WTC11 (cell line): Measurements from ENCODE around the gene TFEB. TPM values are rescaled to one million over a fixed set of nuclear protein-coding genes. Genes with fewer than 3 reads are reported as not detected.

Experiments used
- ATAC-seq: fragments of 200-7000 bp; cut with Tn5 transposase; 2 replicates; pipeline ENCODE4 v1.10.0; 2021; ENCODE audit warnings: mild to moderate bottlenecking, moderate library complexity
- CTCF ChIA-PET: fragments of 300-600 bp; sonication (Branson Sonifier 250); formaldehyde crosslinking; loops from one replicate; lab custom pipeline; 2021; ENCODE audit warnings: antibody characterized with exemption; lab: Charles Lee
- POLR2A ChIA-PET: fragments of 350-600 bp; sonication (Branson Sonifier 250); formaldehyde crosslinking; loops from one replicate; lab custom pipeline; 2021; ENCODE audit warnings: antibody characterized with exemption; lab: Charles Lee
- DNase-seq: peaks from one replicate; pipeline ENCODE4 v3.0.0; 2021; ENCODE audit warnings: low spot score
- H3K27ac Mint-ChIP-seq: 2 replicates; pipeline ENCODE4 v1.8.0; 2021; ENCODE audit warnings: mixed read lengths
- H3K27me3 Mint-ChIP-seq: 2 replicates; pipeline ENCODE4 v1.8.0; 2021; ENCODE audit warnings: low read depth, mild to moderate bottlenecking, moderate library complexity, mixed read lengths
- H3K36me3 Mint-ChIP-seq: 2 replicates; pipeline ENCODE4 v1.8.0; 2021; ENCODE audit warnings: mixed read lengths
- H3K4me1 Mint-ChIP-seq: 2 replicates; pipeline ENCODE4 v1.8.0; 2022; ENCODE audit warnings: mixed read lengths
- H3K4me3 Mint-ChIP-seq: 2 replicates; pipeline ENCODE4 v1.8.0; 2021; ENCODE audit warnings: mild to moderate bottlenecking, moderate library complexity, mixed read lengths
- H3K9me3 Mint-ChIP-seq: 2 replicates; pipeline ENCODE4 v1.8.0; 2021; ENCODE audit warnings: mixed read lengths
- AR ChIP-seq: fragments of 250-450 bp; sonication (Bioruptor Pico); IDR thresholded peaks from 2 replicates; pipeline ENCODE4 v1.9.0; 2021; ENCODE audit warnings: mild to moderate bottlenecking
- ATF2 ChIP-seq: sonication (generic); formaldehyde crosslinking; IDR thresholded peaks from 2 replicates; pipeline ENCODE4 v1.8.1; 2022; ENCODE audit warnings: low read depth, missing genetic modification reagents, borderline replicate concordance
- ELF4 ChIP-seq: sonication (generic); formaldehyde crosslinking; IDR thresholded peaks from 2 replicates; pipeline ENCODE4 v1.8.1; 2022; ENCODE audit warnings: low read depth, mild to moderate bottlenecking, moderate library complexity, missing genetic modification reagents
- EMX1 ChIP-seq: fragments of 250-450 bp; sonication (Bioruptor Pico); IDR thresholded peaks from 2 replicates; pipeline ENCODE4 v1.8.0; 2021; ENCODE audit warnings: mild to moderate bottlenecking
- FOXP4 ChIP-seq: sonication (generic); formaldehyde crosslinking; IDR thresholded peaks from 2 replicates; pipeline ENCODE4 v1.8.0; 2022; ENCODE audit warnings: mild to moderate bottlenecking, missing genetic modification reagents
- GRHL2 ChIP-seq: fragments of 250-450 bp; sonication (Bioruptor Pico); IDR thresholded peaks from 2 replicates; pipeline ENCODE4 v1.8.0; 2022; ENCODE audit warnings: mild to moderate bottlenecking, moderate library complexity; ENCODE audit not compliant: insufficient replicate concordance, severe bottlenecking
- HMGXB4 ChIP-seq: sonication (generic); formaldehyde crosslinking; IDR thresholded peaks from 2 replicates; pipeline ENCODE4 v1.8.1; 2023; ENCODE audit warnings: mild to moderate bottlenecking, moderate library complexity, missing genetic modification reagents
- MAX ChIP-seq: sonication (generic); formaldehyde crosslinking; IDR thresholded peaks from 2 replicates; pipeline ENCODE4 v1.8.0; 2022; ENCODE audit warnings: mild to moderate bottlenecking, missing genetic modification reagents
- NFE2L1 ChIP-seq: sonication (generic); formaldehyde crosslinking; IDR thresholded peaks from 2 replicates; pipeline ENCODE4 v1.8.1; 2023; ENCODE audit warnings: missing genetic modification reagents
- NR1H2 ChIP-seq: sonication (generic); formaldehyde crosslinking; IDR thresholded peaks from 2 replicates; pipeline ENCODE4 v1.9.0; 2021; ENCODE audit warnings: mild to moderate bottlenecking, moderate library complexity, missing genetic modification reagents
- NR2C2 ChIP-seq: sonication (generic); formaldehyde crosslinking; IDR thresholded peaks from 2 replicates; pipeline ENCODE4 v1.8.0; 2022; ENCODE audit warnings: mild to moderate bottlenecking, missing genetic modification reagents
- TCF7 ChIP-seq: sonication (generic); formaldehyde crosslinking; IDR thresholded peaks from 2 replicates; pipeline ENCODE4 v1.8.0; 2022; ENCODE audit warnings: mild to moderate bottlenecking, low read depth, missing genetic modification reagents, moderate library complexity
- USF1 ChIP-seq: sonication (generic); formaldehyde crosslinking; IDR thresholded peaks from 2 replicates; pipeline ENCODE4 v1.8.0; 2022; ENCODE audit warnings: mild to moderate bottlenecking, missing genetic modification reagents
- ZNF138 ChIP-seq: sonication (generic); formaldehyde crosslinking; conservative IDR thresholded peaks from 2 replicates; pipeline ENCODE4 v1.8.1; 2022; ENCODE audit warnings: mild to moderate bottlenecking, moderate library complexity, missing genetic modification reagents
- ZNF423 ChIP-seq: fragments of 250-450 bp; sonication (Bioruptor Pico); IDR thresholded peaks from 2 replicates; pipeline ENCODE4 v2.1.2; 2022; ENCODE audit warnings: mild to moderate bottlenecking, moderate library complexity
- ZNF512 ChIP-seq: sonication (generic); formaldehyde crosslinking; IDR thresholded peaks from 2 replicates; pipeline ENCODE4 v1.8.1; 2022; ENCODE audit warnings: missing genetic modification reagents, borderline replicate concordance
- total RNA-seq: library from RNA; stranded (reverse); gene quantifications from 3 replicates; pipeline ENCODE4 v1.2.3, GENCODE V29; 2021

Gene TFEB
- total RNA-seq, 1 experiment from 2014 or later: 3.9 TPM

- TF ChIP-seq FOXP4 (no peak), USF1 (CRISPR knock-in tag) (no peak), MAX (CRISPR knock-in tag) (no peak), ZNF423 (CRISPR knock-in tag) (peak; percentile 32; the same call in 1 of the 2 replicates), ATF2 (CRISPR knock-in tag) (no peak), HMGXB4 (CRISPR knock-in tag) (no peak), EMX1 (CRISPR knock-in tag) (no peak), ZNF512 (no peak), TCF7 (CRISPR knock-in tag) (no peak)
Measured at GRCh38 chr6:41732591-41733359, 2.6 kb downstream of the TFEB start (continued).

- H3K4me1 Mint-ChIP-seq: peaks cover 55% of the 10 kb centered on the region
- H3K9me3 Mint-ChIP-seq: no peaks in the 10 kb centered on the region
- ChIA-PET POLR2A (no interaction called here), CTCF (interaction anchor here (0.9 to 4.6 kb wide), 3 partner anchors 27 to 290 kb away, joined by 3 to 37 read pairs (median 4); partner anchors contain the start of gene FRS3)
- DNase-seq (no peak), ATAC-seq (no peak)
- no peaks in the 10 kb centered on the region for H3K36me3 Mint-ChIP-seq
- no peak overlapping the region for H3K4me3 Mint-ChIP-seq
- H3K27me3 Mint-ChIP-seq: peaks cover 15% of the 10 kb centered on the region
- no peak overlapping the region for H3K27ac Mint-ChIP-seq
- TF ChIP-seq ZNF138 (CRISPR knock-in tag) (no peak), ZNF512 (no peak), MAX (CRISPR knock-in tag) (no peak), NR1H2 (no peak), GRHL2 (CRISPR knock-in tag) (no peak), ELF4 (CRISPR knock-in tag) (no peak), HMGXB4 (CRISPR knock-in tag) (no peak), NR2C2 (CRISPR knock-in tag) (no peak), NFE2L1 (no peak), FOXP4 (no peak), AR (CRISPR knock-in tag) (no peak)
Measured at GRCh38 chr6:41732149-41732548, 3.3 kb downstream of the TFEB start.
